Osteoblast (primary cell): ENCODE measurements around the gene G3BP2. TPM values are rescaled to one million over a fixed set of nuclear protein-coding genes. Genes with fewer than 3 reads are reported as not detected.

ENCODE experiments used
- DNase-seq: peaks from one replicate; pipeline ENCODE4 v3.0.0; 2011; ENCODE audit warnings: low spot score, mixed read lengths; ENCODE audit not compliant: insufficient read length; ENCODE audit errors: missing footprints
- H2AFZ ChIP-seq: 2 replicates; pipeline ENCODE4 v1.6.0; 2011; ENCODE audit warnings: mild to moderate bottlenecking, low read length
- H3K27ac ChIP-seq: 2 replicates; pipeline ENCODE4 v1.5.1; 2011; ENCODE audit warnings: mild to moderate bottlenecking, low read depth, low read length, moderate library complexity
- H3K27me3 ChIP-seq: 2 replicates; pipeline ENCODE4 v1.6.0; 2012; ENCODE audit warnings: mild to moderate bottlenecking, control low read depth, inconsistent platforms, low read length, moderate library complexity; ENCODE audit not compliant: insufficient read depth
- H3K36me3 ChIP-seq: 2 replicates; pipeline ENCODE4 v1.5.1; 2011; ENCODE audit warnings: mild to moderate bottlenecking, low read length, control low read depth, moderate library complexity; ENCODE audit not compliant: insufficient read depth
- H3K4me1 ChIP-seq: 2 replicates; pipeline ENCODE4 v1.5.1; 2011; ENCODE audit warnings: mild to moderate bottlenecking, low read length, control low read depth, moderate library complexity; ENCODE audit not compliant: insufficient read depth
- H3K4me2 ChIP-seq: 2 replicates; pipeline ENCODE4 v1.6.0; 2011; ENCODE audit warnings: mild to moderate bottlenecking, low read length; ENCODE audit not compliant: insufficient read depth
- H3K4me3 ChIP-seq: fragments of 200-600 bp; sonication (generic); 3 replicates; pipeline ENCODE4 v1.5.1; 2012; ENCODE audit warnings: mild to moderate bottlenecking, low read length, inconsistent platforms; ENCODE audit not compliant: insufficient read depth
- H3K79me2 ChIP-seq: 2 replicates; pipeline ENCODE4 v1.6.0; 2012; ENCODE audit warnings: mild to moderate bottlenecking, low read length, control low read depth, inconsistent platforms; ENCODE audit not compliant: insufficient read depth
- H3K9me3 ChIP-seq: 2 replicates; pipeline ENCODE4 v1.5.1; 2011; ENCODE audit warnings: low read depth, low read length, control low read depth
- H4K20me1 ChIP-seq: 2 replicates; pipeline ENCODE4 v1.6.0; 2012; ENCODE audit warnings: mild to moderate bottlenecking, low read length, control low read depth; ENCODE audit not compliant: insufficient read depth
- total RNA-seq: library from RNA; depleted of rRNA; stranded (reverse); fragments of >200 nt; gene quantifications from 2 replicates; pipeline ENCODE4 v1.2.3, GENCODE V29; 2012
- TF ChIP-seq, protein P1 (sequence below): IDR thresholded peaks from 2 replicates; pipeline ENCODE4 v1.5.1; 2011; ENCODE audit warnings: mild to moderate bottlenecking, low read depth, low read length, moderate library complexity; ENCODE audit errors: extremely low read depth

The G3BP2 gene
- total RNA-seq, 1 donor, result 171 TPM

DNA sequence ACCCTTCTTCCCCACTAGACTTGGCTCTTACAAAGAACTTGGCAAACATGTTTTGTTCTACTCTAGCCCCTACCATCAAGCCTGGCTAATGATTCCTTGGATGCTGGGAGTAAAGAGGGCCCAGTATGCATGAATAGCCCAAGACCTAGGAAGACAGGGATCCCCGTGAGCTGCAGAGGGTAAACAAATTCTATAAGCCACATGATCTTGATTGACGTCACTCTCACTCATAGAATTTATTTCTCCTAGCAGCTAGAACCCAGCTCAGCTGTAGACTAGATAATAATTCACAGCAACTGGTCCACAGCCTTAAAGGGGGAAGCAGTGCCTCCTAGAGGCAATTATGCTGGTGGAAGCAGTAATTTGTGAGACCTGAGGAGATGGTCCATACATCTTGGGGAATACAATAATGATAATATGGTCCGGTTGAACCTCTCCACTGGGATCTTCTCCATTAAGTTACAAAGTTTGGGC is 35.0 kb upstream of the G3BP2 start:
- peak; percentile 18 for DNase-seq
- Histone ChIP-seq H2AFZ (no peak overlapping the region), H3K4me3 (no peak overlapping the region), H3K27me3 (no peaks in the 10 kb centered on the region), H3K9me3 (no peaks in the 10 kb centered on the region), H4K20me1 (no peaks in the 10 kb centered on the region), H3K4me1 (no peaks in the 10 kb centered on the region), H3K4me2 (no peak overlapping the region), H3K36me3 (no peaks in the 10 kb centered on the region), H3K79me2 (no peaks in the 10 kb centered on the region), H3K27ac (no peak overlapping the region)
- TF ChIP-seq, protein P1, sequence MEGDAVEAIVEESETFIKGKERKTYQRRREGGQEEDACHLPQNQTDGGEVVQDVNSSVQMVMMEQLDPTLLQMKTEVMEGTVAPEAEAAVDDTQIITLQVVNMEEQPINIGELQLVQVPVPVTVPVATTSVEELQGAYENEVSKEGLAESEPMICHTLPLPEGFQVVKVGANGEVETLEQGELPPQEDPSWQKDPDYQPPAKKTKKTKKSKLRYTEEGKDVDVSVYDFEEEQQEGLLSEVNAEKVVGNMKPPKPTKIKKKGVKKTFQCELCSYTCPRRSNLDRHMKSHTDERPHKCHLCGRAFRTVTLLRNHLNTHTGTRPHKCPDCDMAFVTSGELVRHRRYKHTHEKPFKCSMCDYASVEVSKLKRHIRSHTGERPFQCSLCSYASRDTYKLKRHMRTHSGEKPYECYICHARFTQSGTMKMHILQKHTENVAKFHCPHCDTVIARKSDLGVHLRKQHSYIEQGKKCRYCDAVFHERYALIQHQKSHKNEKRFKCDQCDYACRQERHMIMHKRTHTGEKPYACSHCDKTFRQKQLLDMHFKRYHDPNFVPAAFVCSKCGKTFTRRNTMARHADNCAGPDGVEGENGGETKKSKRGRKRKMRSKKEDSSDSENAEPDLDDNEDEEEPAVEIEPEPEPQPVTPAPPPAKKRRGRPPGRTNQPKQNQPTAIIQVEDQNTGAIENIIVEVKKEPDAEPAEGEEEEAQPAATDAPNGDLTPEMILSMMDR, result peak; percentile 37

DNA sequence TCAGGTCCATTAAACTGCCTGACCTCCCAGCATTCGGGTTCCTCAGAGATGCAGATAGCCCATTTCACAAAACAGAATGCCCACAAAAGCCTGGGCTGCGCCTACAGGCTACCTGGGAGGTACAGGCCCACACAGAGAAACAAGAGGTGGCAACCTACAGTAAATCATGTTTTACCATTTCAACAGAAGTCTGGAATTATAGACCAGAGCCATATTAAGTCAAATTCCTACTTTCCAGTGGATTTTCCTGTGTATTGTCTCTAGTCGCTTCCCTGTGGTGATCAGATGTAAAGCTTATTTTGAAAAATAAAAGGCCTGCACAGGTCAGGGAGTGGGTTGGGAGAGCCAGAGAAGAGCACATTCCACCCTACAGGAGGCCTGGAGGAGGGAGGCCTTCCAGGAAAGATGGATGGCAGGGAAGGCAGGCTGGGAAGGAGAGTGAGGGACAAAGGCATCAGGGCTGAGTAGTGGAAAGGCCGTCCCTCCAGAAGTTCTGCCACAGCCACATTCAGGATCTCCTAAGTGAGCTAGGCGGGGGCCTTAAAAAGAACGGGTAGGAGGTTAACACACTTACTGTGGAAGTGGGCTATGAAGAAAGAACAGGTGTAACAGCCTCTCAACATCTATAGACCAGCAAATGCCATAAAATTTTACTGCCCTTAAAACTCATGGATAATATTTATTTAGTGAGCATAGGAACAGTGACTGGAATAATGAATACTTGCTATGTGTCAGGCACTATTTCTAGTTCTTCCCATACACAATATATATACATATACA is 32.2 kb upstream of the G3BP2 start:
- Histone ChIP-seq H3K36me3 (no peaks in the 10 kb centered on the region), H3K79me2 (no peaks in the 10 kb centered on the region), H3K4me1 (no peaks in the 10 kb centered on the region), H3K27me3 (no peaks in the 10 kb centered on the region), H3K4me2 (no peak overlapping the region), H3K4me3 (no peak overlapping the region), H3K27ac (no peak overlapping the region), H3K9me3 (no peaks in the 10 kb centered on the region), H4K20me1 (no peaks in the 10 kb centered on the region), H2AFZ (no peak overlapping the region)
- TF ChIP-seq, protein P1, result no peak
- no peak for DNase-seq

DNA sequence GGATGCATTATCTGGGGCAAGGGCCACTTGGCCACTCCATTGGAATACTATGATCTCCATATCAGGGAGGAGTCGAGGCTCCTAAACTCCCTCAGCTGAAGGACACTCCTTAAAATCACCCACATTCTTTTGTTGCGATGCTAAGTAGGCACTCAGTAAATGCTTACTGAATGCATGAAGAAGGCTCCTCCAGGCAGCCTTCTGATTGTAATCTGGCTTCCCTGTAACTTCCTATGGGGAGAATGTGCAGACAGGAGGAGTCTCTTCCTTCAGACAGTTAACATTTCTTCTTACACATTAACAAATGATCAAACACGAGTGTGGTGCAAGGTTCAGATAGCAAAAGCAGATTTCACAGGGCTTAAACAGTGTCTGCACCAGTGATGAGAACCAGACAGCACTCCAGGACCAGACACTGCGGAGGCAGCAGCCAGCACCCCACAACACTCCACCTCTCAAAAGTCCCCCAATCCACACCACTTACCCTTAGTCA is 29.8 kb upstream of the G3BP2 start:
- H4K20me1 ChIP-seq, result no peaks in the 10 kb centered on the region
- no peak for DNase-seq

DNA sequence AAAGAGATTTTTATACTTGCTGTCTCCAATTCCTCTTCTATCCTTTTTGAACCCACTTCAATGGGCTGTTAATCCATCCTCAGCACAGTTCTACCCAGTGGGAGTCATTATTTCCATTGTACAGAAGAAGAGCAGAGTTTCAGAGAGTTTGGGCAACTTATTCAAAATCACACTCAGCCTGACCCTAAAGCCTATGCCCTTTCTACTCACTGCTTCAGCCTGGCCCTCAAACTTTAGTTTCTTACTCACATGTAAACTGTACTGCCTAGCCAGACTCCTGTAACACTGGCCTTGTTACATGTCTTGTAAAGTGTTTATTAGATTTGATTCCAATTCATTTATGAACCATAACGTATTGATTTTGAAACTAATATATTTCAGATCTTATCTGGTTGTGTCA is 26.1 kb upstream of the G3BP2 start:
- Histone ChIP-seq H3K27me3 (no peaks in the 10 kb centered on the region), H3K4me3 (no peak overlapping the region), H3K4me2 (no peak overlapping the region), H2AFZ (no peak overlapping the region), H4K20me1 (no peaks in the 10 kb centered on the region), H3K79me2 (no peaks in the 10 kb centered on the region), H3K4me1 (no peaks in the 10 kb centered on the region), H3K36me3 (no peaks in the 10 kb centered on the region), H3K27ac (no peak overlapping the region), H3K9me3 (no peaks in the 10 kb centered on the region)
- peak; percentile 59 for DNase-seq
- TF ChIP-seq, protein P1, result no peak

More for the DNA sequence above, 29.8 kb upstream of the G3BP2 start:
- Histone ChIP-seq H3K27ac (no peak overlapping the region), H3K4me1 (no peaks in the 10 kb centered on the region), H3K4me2 (no peak overlapping the region), H3K79me2 (no peaks in the 10 kb centered on the region), H3K27me3 (no peaks in the 10 kb centered on the region), H3K4me3 (no peak overlapping the region), H3K9me3 (no peaks in the 10 kb centered on the region), H3K36me3 (no peaks in the 10 kb centered on the region), H2AFZ (no peak overlapping the region)
- TF ChIP-seq, protein P1, result no peak
